WTC11 (cell line): ENCODE data around the gene ATP11A. TPM values are rescaled to one million over a fixed set of nuclear protein-coding genes. Genes with fewer than 3 reads are reported as not detected.
A peak's percentile ranks its signal among the peaks of the same experiment; 100 is the strongest.

ENCODE experiments used
- ATAC-seq: fragments of 200-7000 bp; cut with Tn5 transposase; 2 replicates; pipeline ENCODE4 v1.10.0; 2021; ENCODE audit warnings: mild to moderate bottlenecking, moderate library complexity
- CTCF ChIA-PET: fragments of 300-600 bp; sonication (Branson Sonifier 250); formaldehyde crosslinking; loops from one replicate; lab custom pipeline; 2021; ENCODE audit warnings: antibody characterized with exemption; lab: Charles Lee
- POLR2A ChIA-PET: fragments of 350-600 bp; sonication (Branson Sonifier 250); formaldehyde crosslinking; loops from one replicate; lab custom pipeline; 2021; ENCODE audit warnings: antibody characterized with exemption; lab: Charles Lee
- DNase-seq: peaks from one replicate; pipeline ENCODE4 v3.0.0; 2021; ENCODE audit warnings: low spot score
- H3K27ac Mint-ChIP-seq: 2 replicates; pipeline ENCODE4 v1.8.0; 2021; ENCODE audit warnings: mixed read lengths
- H3K27me3 Mint-ChIP-seq: 2 replicates; pipeline ENCODE4 v1.8.0; 2021; ENCODE audit warnings: low read depth, mild to moderate bottlenecking, moderate library complexity, mixed read lengths
- H3K36me3 Mint-ChIP-seq: 2 replicates; pipeline ENCODE4 v1.8.0; 2021; ENCODE audit warnings: mixed read lengths
- H3K4me1 Mint-ChIP-seq: 2 replicates; pipeline ENCODE4 v1.8.0; 2022; ENCODE audit warnings: mixed read lengths
- H3K4me3 Mint-ChIP-seq: 2 replicates; pipeline ENCODE4 v1.8.0; 2021; ENCODE audit warnings: mild to moderate bottlenecking, moderate library complexity, mixed read lengths
- H3K9me3 Mint-ChIP-seq: 2 replicates; pipeline ENCODE4 v1.8.0; 2021; ENCODE audit warnings: mixed read lengths
- CBFB ChIP-seq: sonication (generic); formaldehyde crosslinking; IDR thresholded peaks from 2 replicates; pipeline ENCODE4 v1.8.1; 2022; ENCODE audit warnings: mild to moderate bottlenecking, low read depth, missing genetic modification reagents
- ELF4 ChIP-seq: sonication (generic); formaldehyde crosslinking; IDR thresholded peaks from 2 replicates; pipeline ENCODE4 v1.8.1; 2022; ENCODE audit warnings: low read depth, mild to moderate bottlenecking, moderate library complexity, missing genetic modification reagents
- HMGA2 ChIP-seq: fragments of 250-450 bp; sonication (Bioruptor Pico); IDR thresholded peaks from 2 replicates; pipeline ENCODE4 v1.4.0; 2021; ENCODE audit warnings: mild to moderate bottlenecking, moderate library complexity
- JUN ChIP-seq: sonication (generic); formaldehyde crosslinking; IDR thresholded peaks from 2 replicates; pipeline ENCODE4 v1.8.0; 2023; ENCODE audit warnings: mild to moderate bottlenecking, missing genetic modification reagents
- NFATC4 ChIP-seq: fragments of 250-450 bp; sonication (Bioruptor Pico); IDR thresholded peaks from 2 replicates; pipeline ENCODE4 v1.9.0; 2021; ENCODE audit warnings: mild to moderate bottlenecking
- NFE2L1 ChIP-seq: sonication (generic); formaldehyde crosslinking; IDR thresholded peaks from 2 replicates; pipeline ENCODE4 v1.8.1; 2023; ENCODE audit warnings: missing genetic modification reagents
- RORB ChIP-seq: fragments of 250-450 bp; sonication (Bioruptor Pico); IDR thresholded peaks from 2 replicates; pipeline ENCODE4 v1.9.0; 2021; ENCODE audit warnings: mild to moderate bottlenecking
- TP53 ChIP-seq: sonication (generic); formaldehyde crosslinking; IDR thresholded peaks from 2 replicates; pipeline ENCODE4 v1.8.1; 2023; ENCODE audit warnings: mild to moderate bottlenecking, missing genetic modification reagents
- ZNF219 ChIP-seq: sonication (generic); formaldehyde crosslinking; IDR thresholded peaks from 2 replicates; pipeline ENCODE4 v1.8.0; 2023; ENCODE audit warnings: missing genetic modification reagents, mild to moderate bottlenecking, borderline replicate concordance
- ZNF416 ChIP-seq: fragments of 250-450 bp; sonication (Bioruptor Pico); IDR thresholded peaks from 2 replicates; pipeline ENCODE4 v1.9.0; 2021; ENCODE audit warnings: mild to moderate bottlenecking, inconsistent platforms
- ZNF671 ChIP-seq: fragments of 250-450 bp; sonication (Bioruptor Pico); IDR thresholded peaks from 2 replicates; pipeline ENCODE4 v1.8.0; 2021; ENCODE audit warnings: mild to moderate bottlenecking
- total RNA-seq: library from RNA; stranded (reverse); gene quantifications from 3 replicates; pipeline ENCODE4 v1.2.3, GENCODE V29; 2021
- TF ChIP-seq, protein P1 (sequence below): fragments of 200-600 bp; IDR thresholded peaks from 2 replicates; pipeline ENCODE4 v1.8.0; 2022; ENCODE audit warnings: antibody characterized with exemption
- TF ChIP-seq, protein P2 (sequence below): fragments of 250-450 bp; sonication (Bioruptor Pico); IDR thresholded peaks from 2 replicates; pipeline ENCODE4 v1.8.0; 2021; ENCODE audit warnings: mild to moderate bottlenecking
- TF ChIP-seq, protein P3 (sequence below): fragments of 250-450 bp; sonication (Bioruptor Pico); IDR thresholded peaks from 2 replicates; pipeline ENCODE4 v1.9.0; 2021; ENCODE audit warnings: moderate library complexity, mild to moderate bottlenecking, inconsistent platforms, borderline replicate concordance
- TF ChIP-seq, protein P4 (sequence below): sonication (generic); formaldehyde crosslinking; IDR thresholded peaks from 2 replicates; pipeline ENCODE4 v1.8.0; 2022; ENCODE audit warnings: mild to moderate bottlenecking, missing genetic modification reagents
- TF ChIP-seq, protein P5 (sequence below): sonication (generic); formaldehyde crosslinking; IDR thresholded peaks from 2 replicates; pipeline ENCODE4 v1.8.1; 2023; ENCODE audit warnings: mild to moderate bottlenecking, missing genetic modification reagents, borderline replicate concordance
- TF ChIP-seq, protein P6 (sequence below): sonication (generic); formaldehyde crosslinking; IDR thresholded peaks from 2 replicates; pipeline ENCODE4 v1.8.1; 2023; ENCODE audit warnings: mild to moderate bottlenecking, missing genetic modification reagents, moderate library complexity
- TF ChIP-seq, protein P7 (sequence below): sonication (generic); formaldehyde crosslinking; IDR thresholded peaks from 2 replicates; pipeline ENCODE4 v1.8.0; 2022; ENCODE audit warnings: mild to moderate bottlenecking, missing genetic modification reagents
- TF ChIP-seq, protein P8 (sequence below): sonication (generic); formaldehyde crosslinking; IDR thresholded peaks from 2 replicates; pipeline ENCODE4 v1.8.0; 2022; ENCODE audit warnings: mild to moderate bottlenecking, missing genetic modification reagents
- TF ChIP-seq, protein P9 (sequence below): sonication (generic); formaldehyde crosslinking; IDR thresholded peaks from 2 replicates; pipeline ENCODE4 v1.8.1; 2022; ENCODE audit warnings: missing genetic modification reagents, borderline replicate concordance

Gene ATP11A
- total RNA-seq, 1 experiment from 2014 or later, result 100 TPM

DNA sequence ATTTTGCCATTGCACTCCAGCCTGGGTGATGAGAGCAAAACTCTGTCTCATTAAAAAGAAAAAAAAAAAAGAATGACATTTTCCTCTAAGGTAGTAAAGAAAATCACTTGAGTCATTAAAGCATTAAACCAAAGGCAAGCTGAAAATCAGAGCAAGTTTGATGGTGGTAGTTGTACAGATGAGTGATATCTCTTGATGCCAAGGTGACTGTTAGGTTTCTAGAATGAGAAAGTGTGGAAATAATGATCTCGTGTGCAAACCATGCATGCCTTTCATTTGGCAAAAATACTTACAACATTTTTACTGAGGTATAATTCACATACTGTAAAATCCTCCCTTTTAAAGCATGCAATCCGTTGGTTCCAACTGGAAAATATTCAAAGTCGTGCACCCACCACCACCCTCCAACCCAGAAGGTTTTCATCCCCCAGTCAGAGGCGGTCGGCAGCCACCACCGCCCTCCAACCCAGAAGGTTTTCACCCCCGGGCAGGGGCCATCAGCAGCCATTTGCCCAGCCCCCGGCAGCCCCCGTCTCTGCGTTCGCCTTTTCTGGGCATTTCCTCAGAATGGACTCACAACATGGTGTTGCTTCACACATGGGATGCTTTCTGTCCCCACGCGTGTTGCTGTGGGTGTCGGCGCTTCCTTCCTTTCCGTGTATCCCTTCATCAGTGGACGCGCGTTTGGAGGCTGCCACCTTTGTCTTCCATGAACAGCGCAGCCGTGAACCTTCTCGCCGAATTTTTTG is 90.2 kb downstream of the ATP11A start:
- peaks cover 9% of the 10 kb centered on the region for H3K36me3 Mint-ChIP-seq
- POLR2A ChIA-PET, result no interaction called here
- peak overlapping the region; percentile 57 for H3K27ac Mint-ChIP-seq
- peak overlapping the region; percentile 5; the same call in 1 of the 2 replicates for H3K4me3 Mint-ChIP-seq
- TF ChIP-seq NFE2L1 (CRISPR knock-in tag), result no peak
- TF ChIP-seq ZNF416 (CRISPR knock-in tag), result no peak
- TF ChIP-seq ZNF671 (CRISPR knock-in tag), result no peak
- TF ChIP-seq NFATC4, result no peak
- no peak for TF ChIP-seq ZNF219
- no peak for TF ChIP-seq RORB (CRISPR knock-in tag)
- no peak for TF ChIP-seq HMGA2 (CRISPR knock-in tag)
- TF ChIP-seq, protein P1, sequence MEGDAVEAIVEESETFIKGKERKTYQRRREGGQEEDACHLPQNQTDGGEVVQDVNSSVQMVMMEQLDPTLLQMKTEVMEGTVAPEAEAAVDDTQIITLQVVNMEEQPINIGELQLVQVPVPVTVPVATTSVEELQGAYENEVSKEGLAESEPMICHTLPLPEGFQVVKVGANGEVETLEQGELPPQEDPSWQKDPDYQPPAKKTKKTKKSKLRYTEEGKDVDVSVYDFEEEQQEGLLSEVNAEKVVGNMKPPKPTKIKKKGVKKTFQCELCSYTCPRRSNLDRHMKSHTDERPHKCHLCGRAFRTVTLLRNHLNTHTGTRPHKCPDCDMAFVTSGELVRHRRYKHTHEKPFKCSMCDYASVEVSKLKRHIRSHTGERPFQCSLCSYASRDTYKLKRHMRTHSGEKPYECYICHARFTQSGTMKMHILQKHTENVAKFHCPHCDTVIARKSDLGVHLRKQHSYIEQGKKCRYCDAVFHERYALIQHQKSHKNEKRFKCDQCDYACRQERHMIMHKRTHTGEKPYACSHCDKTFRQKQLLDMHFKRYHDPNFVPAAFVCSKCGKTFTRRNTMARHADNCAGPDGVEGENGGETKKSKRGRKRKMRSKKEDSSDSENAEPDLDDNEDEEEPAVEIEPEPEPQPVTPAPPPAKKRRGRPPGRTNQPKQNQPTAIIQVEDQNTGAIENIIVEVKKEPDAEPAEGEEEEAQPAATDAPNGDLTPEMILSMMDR, result no peak
- TF ChIP-seq, protein P2, sequence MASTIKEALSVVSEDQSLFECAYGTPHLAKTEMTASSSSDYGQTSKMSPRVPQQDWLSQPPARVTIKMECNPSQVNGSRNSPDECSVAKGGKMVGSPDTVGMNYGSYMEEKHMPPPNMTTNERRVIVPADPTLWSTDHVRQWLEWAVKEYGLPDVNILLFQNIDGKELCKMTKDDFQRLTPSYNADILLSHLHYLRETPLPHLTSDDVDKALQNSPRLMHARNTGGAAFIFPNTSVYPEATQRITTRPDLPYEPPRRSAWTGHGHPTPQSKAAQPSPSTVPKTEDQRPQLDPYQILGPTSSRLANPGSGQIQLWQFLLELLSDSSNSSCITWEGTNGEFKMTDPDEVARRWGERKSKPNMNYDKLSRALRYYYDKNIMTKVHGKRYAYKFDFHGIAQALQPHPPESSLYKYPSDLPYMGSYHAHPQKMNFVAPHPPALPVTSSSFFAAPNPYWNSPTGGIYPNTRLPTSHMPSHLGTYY, result no peak
- TF ChIP-seq ELF4, result no peak
- TF ChIP-seq, protein P3, sequence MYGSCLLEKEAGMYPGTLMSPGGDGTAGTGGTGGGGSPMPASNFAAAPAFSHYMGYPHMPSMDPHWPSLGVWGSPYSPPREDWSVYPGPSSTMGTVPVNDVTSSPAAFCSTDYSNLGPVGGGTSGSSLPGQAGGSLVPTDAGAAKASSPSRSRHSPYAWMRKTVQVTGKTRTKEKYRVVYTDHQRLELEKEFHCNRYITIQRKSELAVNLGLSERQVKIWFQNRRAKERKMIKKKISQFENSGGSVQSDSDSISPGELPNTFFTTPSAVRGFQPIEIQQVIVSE, result no peak
- TF ChIP-seq, protein P4, sequence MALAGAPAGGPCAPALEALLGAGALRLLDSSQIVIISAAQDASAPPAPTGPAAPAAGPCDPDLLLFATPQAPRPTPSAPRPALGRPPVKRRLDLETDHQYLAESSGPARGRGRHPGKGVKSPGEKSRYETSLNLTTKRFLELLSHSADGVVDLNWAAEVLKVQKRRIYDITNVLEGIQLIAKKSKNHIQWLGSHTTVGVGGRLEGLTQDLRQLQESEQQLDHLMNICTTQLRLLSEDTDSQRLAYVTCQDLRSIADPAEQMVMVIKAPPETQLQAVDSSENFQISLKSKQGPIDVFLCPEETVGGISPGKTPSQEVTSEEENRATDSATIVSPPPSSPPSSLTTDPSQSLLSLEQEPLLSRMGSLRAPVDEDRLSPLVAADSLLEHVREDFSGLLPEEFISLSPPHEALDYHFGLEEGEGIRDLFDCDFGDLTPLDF (CRISPR knock-in tag), result no peak
- TF ChIP-seq, protein P5, sequence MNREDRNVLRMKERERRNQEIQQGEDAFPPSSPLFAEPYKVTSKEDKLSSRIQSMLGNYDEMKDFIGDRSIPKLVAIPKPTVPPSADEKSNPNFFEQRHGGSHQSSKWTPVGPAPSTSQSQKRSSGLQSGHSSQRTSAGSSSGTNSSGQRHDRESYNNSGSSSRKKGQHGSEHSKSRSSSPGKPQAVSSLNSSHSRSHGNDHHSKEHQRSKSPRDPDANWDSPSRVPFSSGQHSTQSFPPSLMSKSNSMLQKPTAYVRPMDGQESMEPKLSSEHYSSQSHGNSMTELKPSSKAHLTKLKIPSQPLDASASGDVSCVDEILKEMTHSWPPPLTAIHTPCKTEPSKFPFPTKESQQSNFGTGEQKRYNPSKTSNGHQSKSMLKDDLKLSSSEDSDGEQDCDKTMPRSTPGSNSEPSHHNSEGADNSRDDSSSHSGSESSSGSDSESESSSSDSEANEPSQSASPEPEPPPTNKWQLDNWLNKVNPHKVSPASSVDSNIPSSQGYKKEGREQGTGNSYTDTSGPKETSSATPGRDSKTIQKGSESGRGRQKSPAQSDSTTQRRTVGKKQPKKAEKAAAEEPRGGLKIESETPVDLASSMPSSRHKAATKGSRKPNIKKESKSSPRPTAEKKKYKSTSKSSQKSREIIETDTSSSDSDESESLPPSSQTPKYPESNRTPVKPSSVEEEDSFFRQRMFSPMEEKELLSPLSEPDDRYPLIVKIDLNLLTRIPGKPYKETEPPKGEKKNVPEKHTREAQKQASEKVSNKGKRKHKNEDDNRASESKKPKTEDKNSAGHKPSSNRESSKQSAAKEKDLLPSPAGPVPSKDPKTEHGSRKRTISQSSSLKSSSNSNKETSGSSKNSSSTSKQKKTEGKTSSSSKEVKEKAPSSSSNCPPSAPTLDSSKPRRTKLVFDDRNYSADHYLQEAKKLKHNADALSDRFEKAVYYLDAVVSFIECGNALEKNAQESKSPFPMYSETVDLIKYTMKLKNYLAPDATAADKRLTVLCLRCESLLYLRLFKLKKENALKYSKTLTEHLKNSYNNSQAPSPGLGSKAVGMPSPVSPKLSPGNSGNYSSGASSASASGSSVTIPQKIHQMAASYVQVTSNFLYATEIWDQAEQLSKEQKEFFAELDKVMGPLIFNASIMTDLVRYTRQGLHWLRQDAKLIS (CRISPR knock-in tag), result no peak
- TF ChIP-seq TP53 (CRISPR knock-in tag), result no peak
- H3K4me1 Mint-ChIP-seq, result peaks cover 55% of the 10 kb centered on the region
- H3K27me3 Mint-ChIP-seq, result no peaks in the 10 kb centered on the region
- CTCF ChIA-PET, result no interaction called here
- peak; percentile 12 for DNase-seq
- no peak for ATAC-seq
- H3K9me3 Mint-ChIP-seq, result peaks cover 2% of the 10 kb centered on the region; the same call in 1 of the 2 replicates

DNA sequence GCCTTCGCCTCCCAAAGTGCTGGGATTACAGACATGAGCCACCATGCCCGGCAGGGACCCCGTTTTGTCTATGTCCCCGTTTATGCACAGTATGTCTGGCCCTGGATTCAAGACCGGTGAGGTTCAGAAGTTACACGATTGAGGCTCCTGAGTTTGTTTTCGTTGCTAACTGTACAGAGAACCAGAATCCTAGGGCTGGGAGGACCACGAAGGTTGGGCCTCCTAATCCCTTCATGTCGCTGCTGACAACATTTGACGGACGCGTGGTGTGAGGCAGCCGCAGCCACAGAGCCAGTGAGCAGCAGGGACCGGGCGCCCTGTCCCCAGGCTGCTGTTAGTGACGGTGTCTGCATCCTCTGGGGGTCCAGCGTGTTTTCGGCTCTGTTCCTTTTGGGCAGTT is 91.4 kb downstream of the ATP11A start:
- Mint-ChIP-seq H3K27ac (peak overlapping the region; percentile 82), H3K9me3 (peaks cover 2% of the 10 kb centered on the region; the same call in 1 of the 2 replicates), H3K27me3 (no peaks in the 10 kb centered on the region), H3K36me3 (peaks cover 13% of the 10 kb centered on the region), H3K4me3 (no peak overlapping the region), H3K4me1 (peaks cover 48% of the 10 kb centered on the region)
- POLR2A ChIA-PET, result no interaction called here
- ATAC-seq, result no peak
- CTCF ChIA-PET, result no interaction called here
- DNase-seq, result no peak
- TF ChIP-seq, protein P2, result no peak
- TF ChIP-seq ZNF671 (CRISPR knock-in tag), result no peak
- TF ChIP-seq, protein P3, result no peak
- TF ChIP-seq, protein P6, sequence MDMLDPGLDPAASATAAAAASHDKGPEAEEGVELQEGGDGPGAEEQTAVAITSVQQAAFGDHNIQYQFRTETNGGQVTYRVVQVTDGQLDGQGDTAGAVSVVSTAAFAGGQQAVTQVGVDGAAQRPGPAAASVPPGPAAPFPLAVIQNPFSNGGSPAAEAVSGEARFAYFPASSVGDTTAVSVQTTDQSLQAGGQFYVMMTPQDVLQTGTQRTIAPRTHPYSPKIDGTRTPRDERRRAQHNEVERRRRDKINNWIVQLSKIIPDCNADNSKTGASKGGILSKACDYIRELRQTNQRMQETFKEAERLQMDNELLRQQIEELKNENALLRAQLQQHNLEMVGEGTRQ, result no peak
- TF ChIP-seq, protein P7, sequence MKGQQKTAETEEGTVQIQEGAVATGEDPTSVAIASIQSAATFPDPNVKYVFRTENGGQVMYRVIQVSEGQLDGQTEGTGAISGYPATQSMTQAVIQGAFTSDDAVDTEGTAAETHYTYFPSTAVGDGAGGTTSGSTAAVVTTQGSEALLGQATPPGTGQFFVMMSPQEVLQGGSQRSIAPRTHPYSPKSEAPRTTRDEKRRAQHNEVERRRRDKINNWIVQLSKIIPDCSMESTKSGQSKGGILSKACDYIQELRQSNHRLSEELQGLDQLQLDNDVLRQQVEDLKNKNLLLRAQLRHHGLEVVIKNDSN, result no peak
- TF ChIP-seq, protein P8, sequence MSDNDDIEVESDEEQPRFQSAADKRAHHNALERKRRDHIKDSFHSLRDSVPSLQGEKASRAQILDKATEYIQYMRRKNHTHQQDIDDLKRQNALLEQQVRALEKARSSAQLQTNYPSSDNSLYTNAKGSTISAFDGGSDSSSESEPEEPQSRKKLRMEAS (CRISPR knock-in tag), result no peak
- no peak for TF ChIP-seq JUN (CRISPR knock-in tag)
- TF ChIP-seq CBFB (CRISPR knock-in tag), result no peak
- TF ChIP-seq, protein P9, sequence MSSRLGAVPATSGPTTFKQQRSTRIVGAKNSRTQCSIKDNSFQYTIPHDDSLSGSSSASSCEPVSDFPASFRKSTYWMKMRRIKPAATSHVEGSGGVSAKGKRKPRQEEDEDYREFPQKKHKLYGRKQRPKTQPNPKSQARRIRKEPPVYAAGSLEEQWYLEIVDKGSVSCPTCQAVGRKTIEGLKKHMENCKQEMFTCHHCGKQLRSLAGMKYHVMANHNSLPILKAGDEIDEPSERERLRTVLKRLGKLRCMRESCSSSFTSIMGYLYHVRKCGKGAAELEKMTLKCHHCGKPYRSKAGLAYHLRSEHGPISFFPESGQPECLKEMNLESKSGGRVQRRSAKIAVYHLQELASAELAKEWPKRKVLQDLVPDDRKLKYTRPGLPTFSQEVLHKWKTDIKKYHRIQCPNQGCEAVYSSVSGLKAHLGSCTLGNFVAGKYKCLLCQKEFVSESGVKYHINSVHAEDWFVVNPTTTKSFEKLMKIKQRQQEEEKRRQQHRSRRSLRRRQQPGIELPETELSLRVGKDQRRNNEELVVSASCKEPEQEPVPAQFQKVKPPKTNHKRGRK, result no peak
